Stimulated activated CD8-positive, alpha-beta memory T cell treated with anti-CD3 and anti-CD28 coated beads, Interleukin-4, amount 100 ng/mL, for 1 hour (primary cell): ENCODE results near the gene GALNS.
"Not testable (repeated sequence)": the region's sequence is repeated elsewhere in the genome, so short reads cannot be mapped to it uniquely, and the experiment has no call there.

Experiments
- DNase-seq, 2 donors: peaks; one replicate each; pipeline ENCODE4 v3.0.0-alpha.2; 2020; ENCODE audit warnings: low read depth in 2 of 2, low spot score in 1 of 2

Gene GALNS

DNA sequence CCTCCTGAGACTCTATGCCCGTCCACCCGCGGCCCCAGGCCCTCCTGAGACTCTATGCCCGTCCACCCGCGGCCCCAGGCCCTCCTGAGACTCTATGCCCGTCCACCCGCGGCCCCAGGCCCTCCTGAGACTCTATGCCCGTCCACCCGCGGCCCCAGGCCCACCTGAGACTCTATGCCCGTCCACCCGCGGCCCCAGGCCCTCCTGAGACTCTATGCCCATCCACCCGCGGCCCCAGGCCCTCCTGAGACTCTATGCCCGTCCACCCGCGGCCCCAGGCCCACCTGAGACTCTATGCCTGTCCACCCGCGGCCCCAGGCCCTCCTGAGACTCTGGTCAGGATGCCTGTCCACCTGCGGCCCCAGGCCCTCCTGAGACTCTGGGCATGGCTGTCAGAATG is 85.0 kb downstream of the GALNS start:
- not testable (repeated sequence) for DNase-seq

DNA sequence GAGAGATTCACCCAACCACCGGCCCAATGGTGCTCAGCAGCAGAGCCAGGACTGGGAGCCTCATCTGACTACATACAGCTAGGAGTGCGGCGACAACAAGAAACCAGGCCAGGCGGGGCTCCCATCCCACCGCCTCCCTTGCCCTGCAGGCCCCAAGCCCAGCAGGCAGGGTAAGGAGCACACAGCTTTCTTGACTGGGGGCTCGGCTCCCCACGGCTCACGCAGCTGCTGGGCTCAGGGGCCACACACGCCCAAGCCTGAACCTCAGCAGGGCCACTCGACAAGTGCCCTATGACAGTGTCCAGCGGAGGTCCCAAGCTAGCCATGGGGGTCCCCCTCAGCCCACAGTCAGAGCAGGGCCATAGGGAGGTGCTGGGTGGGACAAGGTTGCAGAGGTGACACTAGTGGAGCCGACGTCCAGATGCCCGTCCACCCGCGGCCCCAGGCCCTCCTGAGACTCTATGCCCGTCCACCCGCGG is 85.4 kb downstream of the GALNS start:
- DNase-seq: no peak

DNA sequence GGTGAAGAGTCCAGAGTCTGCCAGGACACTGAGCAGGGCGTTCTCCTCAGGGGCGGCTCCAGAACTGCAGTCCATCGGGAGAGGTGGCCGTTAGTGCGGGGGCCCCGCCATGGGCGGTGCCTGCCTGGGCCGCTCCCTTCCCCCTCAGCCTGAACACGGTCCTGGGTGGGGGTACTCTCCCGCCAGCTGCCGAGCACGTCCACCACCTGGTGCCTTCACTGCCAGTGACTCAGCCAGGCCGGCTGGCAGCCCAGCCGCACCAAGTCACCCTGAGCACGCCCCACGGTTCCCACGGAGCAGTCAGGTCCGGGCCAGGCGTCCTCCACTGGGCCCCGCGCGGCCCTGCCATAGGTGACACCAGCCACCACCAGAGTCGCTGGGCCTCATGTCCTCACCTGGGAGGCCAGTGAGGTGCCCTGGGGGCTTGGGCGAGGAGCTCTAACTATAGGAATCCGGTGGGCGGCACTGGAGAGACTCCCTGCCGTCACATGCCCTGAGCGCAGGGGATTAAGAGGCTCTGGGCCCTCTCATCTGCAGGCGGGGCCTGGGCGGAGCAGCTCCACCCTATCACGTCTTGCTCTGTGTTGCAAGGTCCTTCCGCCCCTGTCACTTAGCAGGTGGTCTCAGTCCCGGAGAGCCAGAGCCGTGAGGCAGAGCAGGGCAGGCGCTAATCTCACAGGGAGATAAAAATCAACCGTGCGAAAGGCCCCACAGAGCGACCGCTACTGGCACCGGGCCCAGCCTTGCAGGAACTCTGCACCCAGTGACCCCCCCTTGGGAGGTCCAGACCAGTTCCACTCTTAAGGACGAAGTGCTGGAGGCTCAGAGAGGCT is 86.1 kb downstream of the GALNS start:
- DNase-seq: no peak

GRCh38 chr16:88769617-88770460 is 86.9 kb downstream of the GALNS start:
- DNase-seq: no peak

- no peak for DNase-seq
Measured at GRCh38 chr16:88768071-88768783, 88.5 kb downstream of the GALNS start.

DNA sequence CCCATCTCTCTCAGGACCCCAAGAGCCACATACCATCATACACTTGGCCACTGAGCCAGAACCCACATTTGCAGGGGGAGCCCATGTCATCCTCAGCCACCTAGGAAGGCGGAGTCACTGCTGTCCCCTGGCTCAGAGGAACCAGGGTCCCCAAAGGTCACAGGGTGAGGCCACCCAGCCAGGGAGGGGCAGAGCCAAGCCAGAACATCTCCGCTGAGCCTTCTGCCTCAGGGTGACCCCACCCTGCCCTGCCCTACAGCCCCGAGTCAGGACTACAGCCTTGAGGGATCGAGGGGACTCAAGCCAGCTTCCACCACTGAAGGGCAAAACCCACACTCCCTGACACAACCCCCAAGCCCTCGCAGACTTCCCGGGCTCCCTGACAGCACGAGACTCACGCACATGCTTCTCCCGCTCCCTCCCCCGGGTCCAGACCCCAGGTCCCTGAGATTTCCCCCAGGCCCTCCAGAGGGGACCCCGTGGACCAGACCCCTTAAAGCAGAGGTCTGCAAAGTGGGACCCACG is 89.1 kb downstream of the GALNS start:
- no peak for DNase-seq

DNA sequence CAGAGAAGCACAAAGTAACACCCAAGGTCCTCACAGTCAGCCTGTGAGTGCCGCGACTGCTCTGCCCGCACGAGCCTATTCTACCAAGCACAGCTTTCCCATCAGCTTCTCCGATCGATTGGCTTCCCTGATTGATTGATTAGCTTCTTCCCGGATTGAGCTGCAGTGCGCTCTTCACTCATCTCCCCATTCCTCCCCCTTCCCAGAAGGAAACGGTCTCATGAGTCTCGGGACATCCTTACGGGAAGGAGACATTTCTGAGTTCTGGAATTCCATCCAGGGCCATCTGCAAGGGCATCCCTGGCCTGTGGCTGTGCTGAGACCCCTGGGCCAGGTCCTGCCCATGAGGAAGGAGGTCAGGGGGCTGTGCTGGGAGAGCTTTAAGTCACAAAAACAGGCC is 89.8 kb downstream of the GALNS start:
- no peak for DNase-seq

DNA sequence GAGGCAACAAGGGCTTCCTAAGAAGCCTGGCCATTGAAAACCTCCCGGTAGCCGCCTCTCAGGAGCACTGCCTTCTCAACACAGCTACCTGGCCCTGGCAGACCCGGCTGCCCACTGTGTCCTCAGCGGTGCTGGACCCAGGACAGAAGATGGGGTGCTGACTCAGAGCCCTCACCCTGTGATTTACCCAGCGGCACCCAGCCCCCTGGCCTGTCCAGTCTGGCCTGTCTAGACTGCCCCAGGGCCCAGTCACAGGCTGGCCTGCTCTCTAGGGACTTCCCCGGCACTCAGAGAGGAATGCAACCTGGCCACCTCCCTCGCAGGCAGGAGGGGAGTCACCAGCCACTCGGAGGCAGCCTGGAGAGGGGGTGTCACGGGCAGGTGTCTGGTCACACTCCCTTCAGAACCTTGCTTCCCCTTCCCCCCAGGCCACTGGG is 91.8 kb downstream of the GALNS start:
- DNase-seq: no peak

DNA sequence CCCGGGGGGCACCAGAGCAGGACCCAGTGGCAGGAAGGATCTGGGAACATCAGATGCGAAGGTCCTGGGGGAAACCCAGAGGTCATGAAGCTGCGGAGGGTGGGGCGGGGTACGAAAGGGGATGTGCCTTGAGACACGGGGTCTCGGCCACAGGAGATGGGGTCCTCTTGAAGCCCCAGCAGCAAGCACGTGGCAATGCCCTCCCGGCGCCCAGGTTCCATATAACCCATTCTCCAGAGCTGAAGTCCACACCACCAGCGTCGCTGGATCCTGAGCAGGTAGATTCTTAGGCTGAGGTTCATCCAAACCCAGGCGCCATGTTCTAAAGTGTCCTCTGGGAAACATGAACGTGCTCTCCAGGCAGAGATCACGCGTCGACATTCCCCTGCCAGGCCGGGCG is 92.7 kb downstream of the GALNS start:
- no peak for DNase-seq
